ENCODE data around the gene STOML1. TPM values are rescaled to one million over a fixed set of nuclear protein-coding genes. Genes with fewer than 3 reads are reported as not detected.
A peak's percentile ranks its signal among the peaks of the same experiment; 100 is the strongest.
"Not testable (repeated sequence)": the region's sequence is repeated elsewhere in the genome, so short reads cannot be mapped to it uniquely, and the experiment has no call there.

Gene STOML1
- total RNA-seq, 1 donor from 2014 or later, result 17.1 TPM

DNA sequence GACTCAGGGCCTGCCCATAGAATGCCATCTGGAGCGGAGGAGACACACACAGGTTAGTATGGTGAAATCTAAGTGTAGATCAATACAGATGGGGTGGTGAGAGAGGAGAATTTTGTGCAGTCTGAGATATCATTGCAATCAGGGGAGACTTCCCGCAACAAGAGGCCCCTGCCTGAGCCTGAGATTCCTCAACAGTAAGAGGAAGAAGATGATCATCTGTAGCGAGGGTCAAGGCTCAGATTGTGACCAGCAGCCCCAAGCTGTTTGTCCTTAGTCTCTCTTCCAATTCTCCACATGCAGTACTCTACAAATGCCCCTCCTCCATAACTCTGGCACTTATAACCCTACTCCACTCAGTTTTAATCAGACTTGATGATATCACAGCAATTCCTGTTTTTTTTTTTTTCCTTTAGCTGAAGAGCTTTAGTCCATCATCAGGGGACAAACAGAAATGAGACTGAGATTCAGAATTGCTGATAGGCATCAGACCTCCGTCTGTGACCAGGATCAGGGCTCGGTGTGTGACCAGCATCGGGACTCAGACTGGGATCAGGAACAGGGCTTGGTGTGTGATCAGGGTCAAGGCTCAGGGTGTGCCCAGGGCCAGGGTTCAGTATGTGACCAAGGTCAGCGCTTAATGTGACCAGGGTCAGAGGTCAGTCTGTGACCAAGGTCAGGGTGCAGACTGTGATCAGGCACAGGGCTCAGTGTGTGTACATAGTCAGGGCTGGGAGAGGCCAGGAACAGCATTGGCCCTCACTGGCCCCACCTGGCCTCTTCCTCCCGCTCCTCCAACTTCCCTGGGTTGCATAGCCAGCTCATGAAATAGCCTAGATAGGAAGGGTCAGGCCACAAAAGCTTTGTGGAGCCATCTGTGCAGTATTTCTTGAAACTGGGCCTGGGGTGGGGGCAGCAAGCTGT lies 51.8 kb downstream of the STOML1 start:
- DNase-seq (ENCODE audit: extremely low spot score, unreplicated experiment), result no peak
- no peaks in the 10 kb centered on the region for H3K27me3 Mint-ChIP-seq (ENCODE audit: unreplicated experiment)

DNA sequence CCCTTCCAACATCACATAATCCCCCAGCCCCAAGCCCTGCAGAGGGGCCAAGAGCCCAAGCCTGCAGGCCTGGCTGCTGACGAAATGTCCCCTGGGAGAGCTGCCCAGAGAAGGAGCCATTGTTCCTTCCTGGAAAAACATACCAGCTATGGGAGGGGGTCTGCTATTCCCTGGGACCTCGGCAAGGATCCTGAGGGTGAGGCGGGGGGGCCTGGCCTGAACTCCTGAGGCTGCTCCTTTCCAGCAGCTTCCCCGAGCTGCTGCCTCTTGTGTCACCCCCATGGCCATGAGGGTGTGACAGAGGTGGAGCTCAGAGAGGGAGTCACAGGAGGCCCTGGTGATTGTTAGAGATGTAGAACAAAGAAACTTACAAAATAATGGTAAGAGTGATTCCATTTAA lies 53.0 kb downstream of the STOML1 start:
- no peaks in the 10 kb centered on the region for H3K27me3 Mint-ChIP-seq (ENCODE audit: unreplicated experiment)
- no peak overlapping the region for H3K4me3 Mint-ChIP-seq (ENCODE audit: unreplicated experiment)
- DNase-seq (ENCODE audit: extremely low spot score, unreplicated experiment), result no peak
- TF ChIP-seq, protein P1, sequence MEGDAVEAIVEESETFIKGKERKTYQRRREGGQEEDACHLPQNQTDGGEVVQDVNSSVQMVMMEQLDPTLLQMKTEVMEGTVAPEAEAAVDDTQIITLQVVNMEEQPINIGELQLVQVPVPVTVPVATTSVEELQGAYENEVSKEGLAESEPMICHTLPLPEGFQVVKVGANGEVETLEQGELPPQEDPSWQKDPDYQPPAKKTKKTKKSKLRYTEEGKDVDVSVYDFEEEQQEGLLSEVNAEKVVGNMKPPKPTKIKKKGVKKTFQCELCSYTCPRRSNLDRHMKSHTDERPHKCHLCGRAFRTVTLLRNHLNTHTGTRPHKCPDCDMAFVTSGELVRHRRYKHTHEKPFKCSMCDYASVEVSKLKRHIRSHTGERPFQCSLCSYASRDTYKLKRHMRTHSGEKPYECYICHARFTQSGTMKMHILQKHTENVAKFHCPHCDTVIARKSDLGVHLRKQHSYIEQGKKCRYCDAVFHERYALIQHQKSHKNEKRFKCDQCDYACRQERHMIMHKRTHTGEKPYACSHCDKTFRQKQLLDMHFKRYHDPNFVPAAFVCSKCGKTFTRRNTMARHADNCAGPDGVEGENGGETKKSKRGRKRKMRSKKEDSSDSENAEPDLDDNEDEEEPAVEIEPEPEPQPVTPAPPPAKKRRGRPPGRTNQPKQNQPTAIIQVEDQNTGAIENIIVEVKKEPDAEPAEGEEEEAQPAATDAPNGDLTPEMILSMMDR (IDR thresholded peaks at IDR 0.05), result no peak
- peaks cover 10% of the 10 kb centered on the region for H3K36me3 Mint-ChIP-seq (ENCODE audit: unreplicated experiment)
- H3K9me3 Mint-ChIP-seq (ENCODE audit: unreplicated experiment), result no peaks in the 10 kb centered on the region
- H3K27ac Mint-ChIP-seq (ENCODE audit: unreplicated experiment), result peak overlapping the region; percentile 83
- H3K4me1 Mint-ChIP-seq (ENCODE audit: unreplicated experiment), result peaks cover 90% of the 10 kb centered on the region

More for the DNA sequence above, 51.8 kb downstream of the STOML1 start:
- Mint-ChIP-seq H3K36me3 (ENCODE audit: unreplicated experiment) (peaks cover 18% of the 10 kb centered on the region), H3K27ac (ENCODE audit: unreplicated experiment) (peak overlapping the region; percentile 83), H3K4me1 (ENCODE audit: unreplicated experiment) (peaks cover 84% of the 10 kb centered on the region), H3K9me3 (ENCODE audit: unreplicated experiment) (no peaks in the 10 kb centered on the region), H3K4me3 (ENCODE audit: unreplicated experiment) (peak overlapping the region; percentile 1)
- TF ChIP-seq, protein P1 (IDR thresholded peaks at IDR 0.05), result no peak

DNA sequence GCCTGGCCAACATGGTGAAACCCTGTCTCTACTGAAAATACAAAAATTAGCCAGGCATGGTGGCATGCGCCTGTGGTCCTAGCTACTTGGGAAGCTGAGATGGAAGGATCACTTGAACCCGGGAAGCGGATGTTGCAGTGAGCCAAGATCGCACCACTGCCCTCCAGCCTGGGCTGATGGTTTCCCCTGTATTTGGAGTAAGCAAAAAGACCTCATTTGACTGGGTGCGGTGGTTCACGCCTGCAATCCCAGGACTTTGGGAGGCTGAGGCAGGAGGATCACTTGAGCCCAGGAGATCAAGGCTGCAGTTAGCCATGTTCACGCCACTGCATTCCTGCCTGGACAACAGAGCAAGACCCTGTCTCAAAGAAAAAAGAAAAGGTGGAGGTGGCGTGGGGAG lies 53.6 kb downstream of the STOML1 start:
- H3K27ac Mint-ChIP-seq (ENCODE audit: unreplicated experiment), result peak overlapping the region; percentile 83
- not testable (repeated sequence) for H3K36me3 Mint-ChIP-seq (ENCODE audit: unreplicated experiment)

DNA sequence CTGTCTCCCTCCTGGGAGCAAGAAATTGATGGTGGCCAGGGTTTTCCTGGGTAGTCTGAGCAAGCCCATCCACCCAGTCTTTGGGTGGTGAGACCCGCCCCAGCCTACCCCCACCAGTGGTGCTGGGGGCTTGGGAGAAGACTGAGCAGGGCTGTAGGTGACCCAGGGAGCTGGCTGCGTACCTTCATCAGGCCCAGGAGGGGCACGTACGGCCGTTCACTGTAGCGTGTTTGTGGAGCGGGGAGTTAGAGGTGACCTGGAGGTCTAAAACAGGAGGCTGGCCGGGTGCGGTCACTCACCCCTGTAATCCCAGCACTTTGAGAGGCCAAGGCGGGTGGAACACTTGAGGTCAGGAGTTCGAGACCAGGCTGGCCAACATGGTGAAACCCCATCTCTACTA lies 54.4 kb downstream of the STOML1 start:
- Mint-ChIP-seq H3K4me3 (ENCODE audit: unreplicated experiment) (no peak overlapping the region), H3K27ac (ENCODE audit: unreplicated experiment) (no peak overlapping the region), H3K9me3 (ENCODE audit: unreplicated experiment) (no peaks in the 10 kb centered on the region), H3K27me3 (ENCODE audit: unreplicated experiment) (no peaks in the 10 kb centered on the region), H3K36me3 (ENCODE audit: unreplicated experiment) (peaks cover 7% of the 10 kb centered on the region), H3K4me1 (ENCODE audit: unreplicated experiment) (peaks cover 89% of the 10 kb centered on the region)
- TF ChIP-seq, protein P1 (IDR thresholded peaks at IDR 0.05), result no peak
- DNase-seq (ENCODE audit: extremely low spot score, unreplicated experiment), result no peak

More for the DNA sequence above, 53.6 kb downstream of the STOML1 start:
- DNase-seq (ENCODE audit: extremely low spot score, unreplicated experiment); H3K4me3 Mint-ChIP-seq (ENCODE audit: unreplicated experiment); H3K27me3 Mint-ChIP-seq (ENCODE audit: unreplicated experiment); H3K9me3 Mint-ChIP-seq (ENCODE audit: unreplicated experiment): not testable (repeated sequence)
- peaks cover 89% of the 10 kb centered on the region for H3K4me1 Mint-ChIP-seq (ENCODE audit: unreplicated experiment)

DNA sequence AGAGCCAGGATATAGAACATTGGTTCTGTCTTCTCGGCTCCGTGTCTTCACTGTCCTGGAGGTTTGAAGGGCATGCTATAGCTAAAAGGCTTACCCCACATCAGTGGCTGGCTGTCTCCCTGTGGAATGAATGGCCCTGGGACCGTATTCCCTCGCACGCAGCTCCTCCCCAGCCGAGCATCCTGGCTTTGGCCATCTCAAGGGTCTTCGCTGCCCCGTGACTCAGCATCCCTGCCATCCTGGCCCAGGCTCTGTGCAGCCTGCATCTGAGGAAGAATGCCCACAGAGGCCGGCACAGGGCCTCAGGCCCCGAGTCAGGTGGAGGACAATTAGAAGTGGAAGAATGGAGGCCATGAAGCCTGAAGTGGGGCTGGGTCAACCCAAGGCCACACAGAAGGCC lies 54.8 kb downstream of the STOML1 start:
- TF ChIP-seq, protein P1 (IDR thresholded peaks at IDR 0.05), result no peak
- H3K27ac Mint-ChIP-seq (ENCODE audit: unreplicated experiment), result no peak overlapping the region
- H3K9me3 Mint-ChIP-seq (ENCODE audit: unreplicated experiment), result no peaks in the 10 kb centered on the region
- peaks cover 89% of the 10 kb centered on the region for H3K4me1 Mint-ChIP-seq (ENCODE audit: unreplicated experiment)
- DNase-seq (ENCODE audit: extremely low spot score, unreplicated experiment), result no peak
- H3K36me3 Mint-ChIP-seq (ENCODE audit: unreplicated experiment), result peaks cover 11% of the 10 kb centered on the region
- no peaks in the 10 kb centered on the region for H3K27me3 Mint-ChIP-seq (ENCODE audit: unreplicated experiment)
- H3K4me3 Mint-ChIP-seq (ENCODE audit: unreplicated experiment), result no peak overlapping the region

All from osteocyte (in vitro differentiated cells).